Measurements from ENCODE around the gene IL10RA. TPM values are rescaled to one million over a fixed set of nuclear protein-coding genes. Genes with fewer than 3 reads are reported as not detected.
"Not testable (repeated sequence)": the region's sequence is repeated elsewhere in the genome, so short reads cannot be mapped to it uniquely, and the experiment has no call there.

Gene IL10RA
- total RNA-seq, 2 donors from 2014 or later = 7.3 to 10.2 TPM

- no peak overlapping the region for H3K4me3 ChIP-seq
- ATAC-seq (peak; percentile 92), DNase-seq (peak; percentile 87 to 90 (median 88))
- no peaks in the 10 kb centered on the region for H3K36me3 ChIP-seq (replicated peaks in 1 of 2; ENCODE audit: insufficient read depth in 1 of 2, low read depth in 2 of 2)
- no peak for TF ChIP-seq POLR2A (IDR thresholded peaks at IDR 0.05)
- TF ChIP-seq CTCF (IDR thresholded peaks at IDR 0.05) = peak; percentile 90 to 97 (median 96)
- 40 to 42% methylated on average over 7 of the region's 7 CpGs for WGBS, 2 donors
- no peaks in the 10 kb centered on the region for H3K27me3 ChIP-seq
- H3K9me3 ChIP-seq = no peaks in the 10 kb centered on the region
- intact Hi-C loops (cut with DNase I) = loop anchor here (5.0 to 10.0 kb wide), 3 partner anchors 105 to 125 kb away; partner anchors contain the start of gene FXYD2
- no peaks in the 10 kb centered on the region for H3K4me1 ChIP-seq
- H3K27ac ChIP-seq = no peak overlapping the region
These were observed 39.2 kb upstream of the IL10RA start for GRCh38 chr11:117946842-117947526.

- intact Hi-C loops (cut with DNase I) = loop anchor here (5.0 to 10.0 kb wide), 3 partner anchors 105 to 125 kb away; partner anchors contain the start of gene FXYD2
- 64 to 65% methylated on average over 10 of the region's 10 CpGs for WGBS, 2 donors
- H3K9me3 ChIP-seq; H3K36me3 ChIP-seq (replicated peaks in 1 of 2; ENCODE audit: insufficient read depth in 1 of 2, low read depth in 2 of 2); ATAC-seq; H3K27ac ChIP-seq; H3K4me3 ChIP-seq; H3K27me3 ChIP-seq; DNase-seq; H3K4me1 ChIP-seq: not testable (repeated sequence)
These were observed 38.4 kb upstream of the IL10RA start for GRCh38 chr11:117947751-117948150.

GRCh38 chr11:117948466-117948865 lies 37.7 kb upstream of the IL10RA start:
- intact Hi-C loops (cut with DNase I) = loop anchor here (5.0 to 10.0 kb wide), 3 partner anchors 106 to 126 kb away; partner anchors contain the start of gene FXYD2
- not testable (repeated sequence) for DNase-seq; H3K27me3 ChIP-seq; H3K36me3 ChIP-seq (replicated peaks in 1 of 2; ENCODE audit: insufficient read depth in 1 of 2, low read depth in 2 of 2); H3K4me3 ChIP-seq; H3K9me3 ChIP-seq; H3K27ac ChIP-seq; ATAC-seq; H3K4me1 ChIP-seq
- 75 to 86% methylated on average over 11 of the region's 11 CpGs for WGBS, 2 donors

- Histone ChIP-seq H3K4me3 (no peak overlapping the region), H3K27me3 (no peaks in the 10 kb centered on the region), H3K4me1 (peaks cover 9% of the 10 kb centered on the region), H3K9me3 (no peaks in the 10 kb centered on the region), H3K27ac (no peak overlapping the region), H3K36me3 (replicated peaks in 1 of 2; ENCODE audit: insufficient read depth in 1 of 2, low read depth in 2 of 2) (no peaks in the 10 kb centered on the region)
- DNase-seq (no peak), ATAC-seq (no peak)
- intact Hi-C loops (cut with DNase I) = loop anchor here (5.0 to 10.0 kb wide), 3 partner anchors 106 to 127 kb away; partner anchors contain the start of gene FXYD2
- TF ChIP-seq POLR2A (IDR thresholded peaks at IDR 0.05) = no peak
- no peak for TF ChIP-seq CTCF (IDR thresholded peaks at IDR 0.05)
- 47 to 51% methylated on average over 6 of the region's 6 CpGs for WGBS, 2 donors
These were observed 37.1 kb upstream of the IL10RA start for GRCh38 chr11:117949062-117949461.

GRCh38 chr11:117950301-117950700 lies 35.9 kb upstream of the IL10RA start:
- peaks cover 9% of the 10 kb centered on the region for H3K4me1 ChIP-seq
- DNase-seq (peak in 1 of 4 donors; percentile 24), ATAC-seq (no peak)
- H3K9me3 ChIP-seq = no peaks in the 10 kb centered on the region
- H3K4me3 ChIP-seq = no peak overlapping the region
- H3K27ac ChIP-seq = no peak overlapping the region
- TF ChIP-seq POLR2A (IDR thresholded peaks at IDR 0.05) (no peak), CTCF (IDR thresholded peaks at IDR 0.05) (peak in 3 of 7 experiments; percentile 1 to 17 (median 5))
- no peaks in the 10 kb centered on the region for H3K27me3 ChIP-seq
- 9 to 26% methylated on average over 5 of the region's 5 CpGs for WGBS, 2 donors
- intact Hi-C loops (cut with DNase I) = no loop called here
- H3K36me3 ChIP-seq (replicated peaks in 1 of 2; ENCODE audit: insufficient read depth in 1 of 2, low read depth in 2 of 2) = no peaks in the 10 kb centered on the region

Data from body of pancreas (tissue), 4 donors.